Testis (tissue), 2 donors: Measurements from ENCODE around the gene PPP1R3F.

Source experiments
- CTCF ChIP-seq, 3 experiments: fragments of 450-650 bp in 2 of 3; fragments of 200-600 bp in 1 of 3; sonication (generic) in 1 of 3; IDR thresholded peaks; one replicate each; pipeline ENCODE4 v1.5.1; 2016 to 2019; ENCODE audit warnings: antibody characterized with exemption in 3 of 3, mild to moderate bottlenecking in 2 of 3, moderate library complexity in 1 of 3
- POLR2A ChIP-seq: fragments of 450-650 bp; IDR thresholded peaks from one replicate; pipeline ENCODE4 v1.6.1; 2017; ENCODE audit warnings: antibody characterized with exemption, mild to moderate bottlenecking, moderate library complexity

DNA sequence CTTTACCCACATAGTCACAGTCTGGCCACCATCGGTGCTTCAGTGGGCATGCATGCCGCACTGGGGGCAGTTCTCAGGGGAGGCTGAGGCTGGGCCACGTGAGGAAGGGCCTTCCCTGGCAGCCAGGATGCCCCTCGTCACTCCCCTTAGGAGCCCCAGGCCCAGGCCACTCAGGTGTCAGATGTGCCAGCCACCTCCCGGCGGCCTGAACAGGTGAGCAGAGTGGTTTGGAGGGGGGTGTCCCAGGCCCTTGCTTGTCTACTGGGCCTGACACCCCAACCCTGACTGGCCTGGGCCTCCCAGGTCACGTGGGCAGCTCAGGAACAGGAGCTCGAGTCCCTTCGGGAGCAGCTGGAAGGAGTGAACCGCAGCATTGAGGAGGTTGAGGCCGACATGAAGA lies 22.2 kb upstream of the PPP1R3F start:
- TF ChIP-seq POLR2A (no peak), CTCF (IDR thresholded peaks at IDR 0.05) (no peak)
